IPS DF 6.9 (cell line): Measurements from ENCODE around the gene RTN4RL1.

Experiments used
- DNase-seq: peaks from one replicate; pipeline ENCODE4 v3.0.0-alpha.2; 2013; ENCODE audit warnings: low read depth, low spot score
- H3K27ac ChIP-seq: one replicate; pipeline ENCODE4 v1.5.1; 2013; ENCODE audit warnings: low read length, control low read depth
- H3K27me3 ChIP-seq: 2 replicates; pipeline ENCODE4 v1.6.1; 2013; ENCODE audit warnings: mild to moderate bottlenecking, low read length; ENCODE audit not compliant: control insufficient read depth, insufficient read depth
- H3K36me3 ChIP-seq: 2 replicates; pipeline ENCODE4 v1.6.1; 2013; ENCODE audit warnings: low read length; ENCODE audit not compliant: control insufficient read depth, insufficient read depth
- H3K4me1 ChIP-seq: 2 replicates; pipeline ENCODE4 v1.6.1; 2013; ENCODE audit warnings: low read length; ENCODE audit not compliant: control insufficient read depth, insufficient read depth
- H3K4me3 ChIP-seq: 2 replicates; pipeline ENCODE4 v1.5.1; 2013; ENCODE audit warnings: mild to moderate bottlenecking, low read length
- H3K9me3 ChIP-seq: 2 replicates; pipeline ENCODE4 v1.6.1; 2013; ENCODE audit warnings: low read length, inconsistent platforms; ENCODE audit not compliant: control insufficient read depth, insufficient read depth
- WGBS: extraction: QIAGEN DNeasy Blood & Tissue Kit; methylation state at CpG from one replicate; pipeline ENCODE4 v1.1.7; 2013; ENCODE audit warnings: mixed read lengths, missing lambda C conversion rate; ENCODE audit not compliant: insufficient read length, insufficient coverage; 5-methylcytosine and 5-hydroxymethylcytosine counted together

RTN4RL1 gene

DNA sequence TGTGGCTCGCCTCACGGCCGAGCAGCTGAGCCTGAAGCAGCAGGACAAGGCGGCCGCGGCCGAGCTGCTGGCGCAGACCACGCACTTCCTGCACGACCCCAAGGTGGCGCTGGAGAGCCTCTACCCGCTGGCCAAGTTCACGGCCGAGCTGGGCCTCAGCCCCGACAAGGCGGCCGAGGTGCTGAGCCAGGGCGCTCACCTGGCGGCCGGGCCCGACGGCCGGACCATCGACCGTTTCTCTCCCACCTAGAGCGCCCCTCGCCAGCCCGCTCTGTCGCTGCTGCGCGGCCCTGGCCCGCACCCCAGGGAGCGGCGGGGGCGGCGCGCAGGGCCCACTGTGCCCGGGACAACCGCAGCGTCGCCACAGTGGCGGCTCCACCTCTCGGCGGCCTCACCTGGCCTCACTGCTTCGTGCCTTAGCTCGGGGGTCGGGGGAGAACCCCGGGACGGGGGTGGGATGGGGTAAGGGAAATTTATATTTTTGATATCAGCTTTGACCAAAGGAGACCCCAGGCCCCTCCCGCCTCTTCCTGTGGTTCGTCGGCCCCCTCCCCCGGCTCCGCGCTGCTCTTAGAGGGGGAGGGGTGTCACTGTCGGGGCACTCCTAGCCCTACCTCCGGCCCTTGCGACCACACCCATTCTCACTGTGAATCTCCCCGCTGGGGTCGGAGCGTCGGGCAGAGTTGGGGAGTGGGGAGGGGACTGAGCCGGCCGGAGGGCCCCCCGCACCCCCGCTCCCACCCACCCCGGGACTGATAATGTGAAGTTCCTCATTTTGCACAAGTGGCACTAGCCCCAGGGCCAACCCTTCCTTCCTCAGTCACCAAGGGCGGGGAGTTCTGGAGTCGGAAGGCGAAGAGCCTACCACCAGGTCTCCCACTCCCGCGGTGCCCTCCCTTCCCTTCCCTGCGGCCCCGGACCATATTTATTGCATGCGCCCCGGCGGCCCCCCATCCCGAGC is 33.7 kb upstream of the RTN4RL1 start:
- Histone ChIP-seq H3K36me3 (no peaks in the 10 kb centered on the region; the same call in 1 of the 2 replicates), H3K9me3 (no peaks in the 10 kb centered on the region), H3K4me3 (peak overlapping the region; percentile 15; the same call in 1 of the 2 replicates), H3K4me1 (peaks cover 13% of the 10 kb centered on the region), H3K27ac (no peak overlapping the region), H3K27me3 (peaks cover 39% of the 10 kb centered on the region)
- WGBS: no CpG with 5 or more reads among the region's 78 CpGs
- DNase-seq: peak; percentile 72

DNA sequence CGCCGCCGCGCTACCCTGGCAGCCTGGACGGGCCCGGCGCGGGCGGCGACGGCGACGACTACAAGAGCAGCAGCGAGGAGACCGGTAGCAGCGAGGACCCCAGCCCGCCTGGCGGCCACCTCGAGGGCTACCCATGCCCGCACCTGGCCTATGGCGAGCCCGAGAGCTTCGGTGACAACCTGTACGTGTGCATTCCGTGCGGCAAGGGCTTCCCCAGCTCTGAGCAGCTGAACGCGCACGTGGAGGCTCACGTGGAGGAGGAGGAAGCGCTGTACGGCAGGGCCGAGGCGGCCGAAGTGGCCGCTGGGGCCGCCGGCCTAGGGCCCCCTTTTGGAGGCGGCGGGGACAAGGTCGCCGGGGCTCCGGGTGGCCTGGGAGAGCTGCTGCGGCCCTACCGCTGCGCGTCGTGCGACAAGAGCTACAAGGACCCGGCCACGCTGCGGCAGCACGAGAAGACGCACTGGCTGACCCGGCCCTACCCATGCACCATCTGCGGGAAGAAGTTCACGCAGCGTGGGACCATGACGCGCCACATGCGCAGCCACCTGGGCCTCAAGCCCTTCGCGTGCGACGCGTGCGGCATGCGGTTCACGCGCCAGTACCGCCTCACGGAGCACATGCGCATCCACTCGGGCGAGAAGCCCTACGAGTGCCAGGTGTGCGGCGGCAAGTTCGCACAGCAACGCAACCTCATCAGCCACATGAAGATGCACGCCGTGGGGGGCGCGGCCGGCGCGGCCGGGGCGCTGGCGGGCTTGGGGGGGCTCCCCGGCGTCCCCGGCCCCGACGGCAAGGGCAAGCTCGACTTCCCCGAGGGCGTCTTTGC is 32.8 kb upstream of the RTN4RL1 start:
- no peaks in the 10 kb centered on the region for H3K9me3 ChIP-seq
- DNase-seq: no peak
- H3K4me1 ChIP-seq: peaks cover 13% of the 10 kb centered on the region
- no peak overlapping the region for H3K4me3 ChIP-seq
- WGBS: no CpG with 5 or more reads among the region's 98 CpGs
- peaks cover 44% of the 10 kb centered on the region for H3K27me3 ChIP-seq
- H3K36me3 ChIP-seq: no peaks in the 10 kb centered on the region; the same call in 1 of the 2 replicates
- no peak overlapping the region for H3K27ac ChIP-seq

DNA sequence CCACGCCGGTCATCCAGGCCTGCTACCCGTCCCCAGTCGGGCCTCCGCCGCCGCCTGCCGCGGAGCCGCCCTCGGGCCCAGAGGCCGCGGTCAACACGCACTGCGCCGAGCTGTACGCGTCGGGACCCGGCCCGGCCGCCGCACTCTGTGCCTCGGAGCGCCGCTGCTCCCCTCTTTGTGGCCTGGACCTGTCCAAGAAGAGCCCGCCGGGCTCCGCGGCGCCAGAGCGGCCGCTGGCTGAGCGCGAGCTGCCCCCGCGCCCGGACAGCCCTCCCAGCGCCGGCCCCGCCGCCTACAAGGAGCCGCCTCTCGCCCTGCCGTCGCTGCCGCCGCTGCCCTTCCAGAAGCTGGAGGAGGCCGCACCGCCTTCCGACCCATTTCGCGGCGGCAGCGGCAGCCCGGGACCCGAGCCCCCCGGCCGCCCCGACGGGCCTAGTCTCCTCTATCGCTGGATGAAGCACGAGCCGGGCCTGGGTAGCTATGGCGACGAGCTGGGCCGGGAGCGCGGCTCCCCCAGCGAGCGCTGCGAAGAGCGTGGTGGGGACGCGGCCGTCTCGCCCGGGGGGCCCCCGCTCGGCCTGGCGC is 32.1 kb upstream of the RTN4RL1 start:
- peaks cover 11% of the 10 kb centered on the region for H3K4me1 ChIP-seq
- DNase-seq: no peak
- H3K9me3 ChIP-seq: no peaks in the 10 kb centered on the region
- no peaks in the 10 kb centered on the region; the same call in 1 of the 2 replicates for H3K36me3 ChIP-seq
- H3K4me3 ChIP-seq: no peak overlapping the region; the same call in 1 of the 2 replicates
- no CpG with 5 or more reads among the region's 81 CpGs for WGBS
- H3K27ac ChIP-seq: no peak overlapping the region
- peaks cover 45% of the 10 kb centered on the region for H3K27me3 ChIP-seq

DNA sequence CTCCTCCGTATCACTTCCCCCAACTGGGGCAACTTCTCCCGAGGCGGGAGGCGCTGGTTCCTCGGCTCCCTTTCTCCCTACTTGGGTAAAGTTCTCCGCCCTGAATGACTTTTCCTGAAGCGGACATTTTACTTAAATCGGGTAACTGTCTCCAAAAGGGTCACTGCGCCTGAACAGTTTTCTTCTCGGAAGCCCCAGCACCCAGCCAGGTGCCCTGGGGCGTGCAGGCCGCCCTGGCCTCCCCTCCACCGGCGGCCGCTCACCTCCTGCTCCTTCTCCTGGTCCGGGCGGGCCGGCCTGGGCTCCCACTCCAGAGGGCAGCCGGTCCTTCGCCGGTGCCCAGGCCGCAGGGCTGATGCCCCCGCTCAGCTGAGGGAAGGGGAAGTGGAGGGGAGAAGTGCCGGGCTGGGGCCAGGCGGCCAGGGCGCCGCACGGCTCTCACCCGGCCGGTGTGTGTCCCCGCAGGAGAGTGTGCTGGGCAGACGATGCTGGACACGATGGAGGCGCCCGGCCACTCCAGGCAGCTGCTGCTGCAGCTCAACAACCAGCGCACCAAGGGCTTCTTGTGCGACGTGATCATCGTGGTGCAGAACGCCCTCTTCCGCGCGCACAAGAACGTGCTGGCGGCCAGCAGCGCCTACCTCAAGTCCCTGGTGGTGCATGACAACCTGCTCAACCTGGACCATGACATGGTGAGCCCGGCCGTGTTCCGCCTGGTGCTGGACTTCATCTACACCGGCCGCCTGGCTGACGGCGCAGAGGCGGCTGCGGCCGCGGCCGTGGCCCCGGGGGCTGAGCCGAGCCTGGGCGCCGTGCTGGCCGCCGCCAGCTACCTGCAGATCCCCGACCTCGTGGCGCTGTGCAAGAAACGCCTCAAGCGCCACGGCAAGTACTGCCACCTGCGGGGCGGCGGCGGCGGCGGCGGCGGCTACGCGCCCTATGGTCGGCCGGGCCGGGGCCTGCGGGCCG is 31.4 kb upstream of the RTN4RL1 start:
- peaks cover 53% of the 10 kb centered on the region for H3K27me3 ChIP-seq
- no peak overlapping the region; the same call in 1 of the 2 replicates for H3K4me3 ChIP-seq
- H3K4me1 ChIP-seq: peaks cover 11% of the 10 kb centered on the region
- no peaks in the 10 kb centered on the region; the same call in 1 of the 2 replicates for H3K36me3 ChIP-seq
- DNase-seq: no peak
- no CpG with 5 or more reads among the region's 85 CpGs for WGBS
- no peaks in the 10 kb centered on the region for H3K9me3 ChIP-seq
- no peak overlapping the region for H3K27ac ChIP-seq

DNA sequence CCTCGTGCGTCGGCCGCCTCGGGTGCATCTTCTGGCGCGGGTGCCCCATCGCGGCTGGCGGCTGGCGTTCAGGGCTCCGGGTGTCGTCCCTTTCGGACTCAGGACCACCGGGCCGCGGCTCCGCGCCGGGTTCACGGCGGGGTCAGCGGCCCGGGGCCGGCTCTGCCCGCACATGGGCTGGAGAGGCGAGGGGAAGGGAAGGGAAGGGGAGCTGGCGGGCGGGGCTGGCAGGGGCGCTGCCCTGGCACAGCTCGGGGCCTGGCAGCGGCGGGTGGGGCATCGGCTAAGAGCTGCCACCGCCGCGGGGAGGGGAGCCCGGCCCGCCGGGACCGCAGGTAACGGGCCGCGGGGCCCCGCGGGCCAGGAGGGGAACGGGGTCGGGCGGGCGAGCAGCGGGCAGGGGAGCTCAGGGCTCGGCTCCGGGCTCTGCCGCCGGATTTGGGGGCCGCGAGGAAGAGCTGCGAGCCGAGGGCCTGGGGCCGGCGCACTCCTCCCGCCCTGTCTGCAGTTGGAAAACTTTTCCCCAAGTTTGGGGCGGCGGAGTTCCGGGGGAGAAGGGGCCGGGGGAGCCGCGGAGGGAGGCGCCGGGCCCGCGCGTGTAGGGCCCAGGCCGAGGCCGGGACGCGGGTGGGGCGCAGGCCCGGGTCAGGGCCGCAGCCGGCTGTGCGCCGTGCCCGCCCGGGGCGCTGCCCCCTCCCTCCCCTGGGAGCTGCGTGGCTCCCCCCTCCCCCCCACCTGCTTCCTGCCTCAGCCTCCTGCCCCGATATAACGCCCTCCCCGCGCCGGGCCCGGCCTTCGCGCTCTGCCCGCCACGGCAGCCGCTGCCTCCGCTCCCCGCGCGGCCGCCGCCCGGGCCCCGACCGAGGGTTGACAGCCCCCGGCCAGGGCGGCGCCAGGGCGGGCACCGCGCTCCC is 30.4 kb upstream of the RTN4RL1 start:
- no peak overlapping the region for H3K27ac ChIP-seq
- H3K36me3 ChIP-seq: no peaks in the 10 kb centered on the region; the same call in 1 of the 2 replicates
- peak overlapping the region; percentile 15; the same call in 1 of the 2 replicates for H3K4me3 ChIP-seq
- WGBS: no CpG with 5 or more reads among the region's 113 CpGs
- H3K4me1 ChIP-seq: peaks cover 13% of the 10 kb centered on the region
- peaks cover 60% of the 10 kb centered on the region for H3K27me3 ChIP-seq
- no peaks in the 10 kb centered on the region for H3K9me3 ChIP-seq
- no peak for DNase-seq

DNA sequence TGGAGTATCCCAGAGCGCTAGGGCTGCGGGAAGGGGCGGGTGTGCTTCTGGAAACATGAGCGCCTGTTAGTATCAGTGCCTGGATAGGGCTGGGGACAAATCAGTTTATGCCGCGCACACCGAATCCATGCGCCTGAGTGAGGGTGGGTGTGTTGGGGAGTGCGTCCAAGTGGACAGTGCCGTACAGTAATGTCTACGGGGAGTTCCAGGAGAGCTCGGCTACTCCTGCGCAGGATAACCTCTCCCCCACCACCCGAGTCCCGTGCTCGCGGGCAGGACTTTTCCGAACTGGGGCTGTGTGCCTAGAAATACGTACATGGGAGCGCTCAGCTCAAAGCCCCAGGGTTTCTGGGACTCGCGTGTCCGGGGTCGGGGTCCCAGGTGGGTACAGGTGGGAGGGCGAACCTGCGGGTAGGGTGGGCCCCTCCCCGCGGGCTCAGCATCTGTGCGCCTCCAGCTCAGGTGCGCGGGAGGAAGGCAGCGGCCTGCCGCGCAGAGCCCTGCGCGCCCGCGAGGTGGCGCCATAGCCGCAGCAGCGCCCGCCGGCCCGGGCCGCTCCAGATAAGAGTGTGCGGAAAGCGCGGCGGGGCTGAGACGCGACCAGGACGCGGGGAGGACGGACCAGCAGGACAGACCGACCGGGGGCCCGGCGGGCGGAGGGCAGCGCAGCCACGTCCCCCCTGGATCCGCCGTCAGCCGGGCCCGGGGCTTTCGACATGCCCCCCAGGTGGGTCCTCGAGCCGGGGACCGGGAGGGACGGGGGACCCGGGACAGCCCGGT is 29.6 kb upstream of the RTN4RL1 start, which contains the start of gene HIC1:
Gene HIC1 (plus strand): TSS at position 592 of the 780 bp plus-strand sequence. CDS start 1,588 bp downstream, outside the sequence.
- H3K4me3 ChIP-seq: peak within 1 kb of the TSS; percentile 36; the same call in 1 of the 2 replicates
- no CpG with 5 or more reads among the region's 72 CpGs for WGBS

DNA sequence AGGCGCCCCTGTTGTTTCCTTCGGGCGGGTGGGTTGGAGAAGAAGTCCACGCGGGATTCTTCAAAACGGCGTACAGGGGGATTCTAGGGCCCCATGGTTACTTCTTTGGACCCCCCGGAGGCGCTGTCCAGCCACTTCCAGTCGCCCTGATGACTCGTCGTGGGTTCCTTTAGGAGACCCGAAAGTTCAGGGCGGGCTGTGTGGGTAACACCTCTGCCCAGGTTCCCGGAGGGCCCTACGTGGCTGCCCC is 29.1 kb upstream of the RTN4RL1 start:
- Histone ChIP-seq H3K27ac (no peak overlapping the region), H3K27me3 (peaks cover 64% of the 10 kb centered on the region), H3K9me3 (no peaks in the 10 kb centered on the region), H3K4me1 (peaks cover 14% of the 10 kb centered on the region), H3K4me3 (peak overlapping the region; percentile 36; the same call in 1 of the 2 replicates), H3K36me3 (no peaks in the 10 kb centered on the region; the same call in 1 of the 2 replicates)
- no peak for DNase-seq
- WGBS: no CpG with 5 or more reads among the region's 16 CpGs

More for the DNA sequence above, 29.6 kb upstream of the RTN4RL1 start, which contains the start of gene HIC1:
- Histone ChIP-seq H3K36me3 (no peaks in the 10 kb centered on the region; the same call in 1 of the 2 replicates), H3K4me1 (peaks cover 14% of the 10 kb centered on the region), H3K27me3 (peaks cover 60% of the 10 kb centered on the region), H3K27ac (no peak within 1 kb of the TSS), H3K9me3 (no peaks in the 10 kb centered on the region)
- no peak for DNase-seq

DNA sequence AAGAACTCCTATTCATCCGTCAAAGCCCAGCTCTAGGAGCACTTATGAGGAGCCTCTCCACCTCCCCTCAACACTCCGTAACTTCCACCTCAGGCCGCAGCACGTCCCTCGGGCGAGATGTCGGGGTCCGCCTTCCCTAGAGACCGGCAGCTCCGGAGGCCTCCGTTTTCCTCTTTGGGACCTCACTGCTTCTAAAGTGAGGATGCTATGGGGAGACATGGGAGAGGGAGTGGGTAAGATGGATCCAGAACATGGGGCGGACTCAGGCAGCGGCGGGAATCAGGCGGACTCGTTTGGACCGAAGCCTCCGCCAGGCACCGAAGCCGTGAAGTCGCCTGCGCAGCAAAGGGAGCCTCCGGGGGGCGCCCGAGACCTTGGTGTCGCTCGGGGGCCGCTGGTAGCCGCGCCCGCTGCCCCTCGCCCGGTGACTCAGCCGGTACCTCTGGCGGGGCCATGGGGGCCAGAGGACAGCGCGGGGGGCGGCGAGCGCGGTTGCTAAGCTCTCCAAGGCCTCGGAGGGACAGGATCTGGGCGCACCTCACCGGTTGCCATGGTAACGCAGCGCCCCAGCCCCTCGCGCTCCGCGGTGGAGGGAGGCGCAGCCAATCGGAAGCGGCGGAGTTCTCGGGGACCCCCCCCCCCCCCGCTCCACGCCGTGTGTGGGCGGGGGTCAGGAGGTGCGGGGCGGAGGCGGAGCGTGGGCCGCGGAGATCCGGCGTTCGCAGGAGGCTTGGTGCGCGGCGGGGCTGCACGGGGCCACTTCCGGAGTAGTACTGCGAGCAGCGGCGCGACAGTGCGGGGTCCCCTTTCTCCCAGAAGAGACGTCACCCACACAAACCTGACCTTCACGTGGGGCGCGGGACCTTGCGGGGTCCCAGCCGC is 28.5 kb upstream of the RTN4RL1 start:
- DNase-seq: no peak
- H3K4me1 ChIP-seq: peaks cover 14% of the 10 kb centered on the region

More for the DNA sequence above, 28.5 kb upstream of the RTN4RL1 start:
- WGBS: no CpG with 5 or more reads among the region's 84 CpGs
- Histone ChIP-seq H3K4me3 (peak overlapping the region; percentile 36; the same call in 1 of the 2 replicates), H3K27me3 (peaks cover 69% of the 10 kb centered on the region), H3K9me3 (no peaks in the 10 kb centered on the region), H3K36me3 (no peaks in the 10 kb centered on the region; the same call in 1 of the 2 replicates), H3K27ac (no peak overlapping the region)
